H9 (cell line): ENCODE results near the gene RGS9. TPM values are rescaled to one million over a fixed set of nuclear protein-coding genes. Genes with fewer than 3 reads are reported as not detected.

Experiments used
- DNase-seq: peaks from one replicate; pipeline ENCODE4 v3.0.0-alpha.2; 2017
- H2AFZ ChIP-seq: one replicate; pipeline ENCODE4 v1.6.1; 2013; ENCODE audit warnings: mild to moderate bottlenecking, low read length, control low read depth, moderate library complexity
- H2AK5ac ChIP-seq: 2 replicates; pipeline ENCODE4 v1.6.1; 2013; ENCODE audit warnings: low read length, control low read depth, mixed read lengths; ENCODE audit not compliant: insufficient read length
- H2BK120ac ChIP-seq: one replicate; pipeline ENCODE4 v1.6.1; 2013; ENCODE audit warnings: low read depth, mild to moderate bottlenecking, low read length, control low read depth, inconsistent platforms; ENCODE audit not compliant: poor library complexity, severe bottlenecking
- H2BK12ac ChIP-seq: 2 replicates; pipeline ENCODE4 v1.6.1; 2013; ENCODE audit warnings: low read length, control low read depth, mixed read lengths, low read depth; ENCODE audit not compliant: insufficient read length
- H2BK15ac ChIP-seq: 2 replicates; pipeline ENCODE4 v1.6.1; 2013; ENCODE audit warnings: low read depth, low read length, control low read depth
- H2BK20ac ChIP-seq: one replicate; pipeline ENCODE4 v1.6.1; 2013; ENCODE audit warnings: low read depth, mild to moderate bottlenecking, low read length, control low read depth, inconsistent platforms; ENCODE audit not compliant: poor library complexity, severe bottlenecking
- H2BK5ac ChIP-seq: 2 replicates; pipeline ENCODE4 v1.6.1; 2013; ENCODE audit warnings: low read length, control low read depth, mixed read lengths; ENCODE audit not compliant: insufficient read length
- H3K14ac ChIP-seq: 2 replicates; pipeline ENCODE4 v1.6.1; 2013; ENCODE audit warnings: low read length, control low read depth; ENCODE audit not compliant: insufficient read depth
- H3K18ac ChIP-seq: 2 replicates; pipeline ENCODE4 v1.6.1; 2013; ENCODE audit warnings: low read depth, mild to moderate bottlenecking, mixed read lengths, low read length, control low read depth; ENCODE audit not compliant: insufficient read length
- H3K23ac ChIP-seq: 2 replicates; pipeline ENCODE4 v1.6.1; 2013; ENCODE audit warnings: low read length, control low read depth, mixed read lengths, low read depth; ENCODE audit not compliant: insufficient read length
- H3K23me2 ChIP-seq: 2 replicates; pipeline ENCODE4 v1.6.1; 2013; ENCODE audit warnings: low read depth, mild to moderate bottlenecking, mixed read lengths, low read length, control low read depth; ENCODE audit not compliant: insufficient read length, poor library complexity, severe bottlenecking
- H3K27ac ChIP-seq: 2 replicates; pipeline ENCODE4 v1.5.1; 2013; ENCODE audit warnings: low read length, control low read depth, mixed read lengths, low read depth; ENCODE audit not compliant: insufficient read length
- H3K27me3 ChIP-seq: 2 replicates; pipeline ENCODE4 v1.6.1; 2013; ENCODE audit warnings: low read length, control low read depth, inconsistent platforms; ENCODE audit not compliant: insufficient read depth
- H3K4ac ChIP-seq: 2 replicates; pipeline ENCODE4 v1.6.1; 2013; ENCODE audit warnings: low read depth, mild to moderate bottlenecking, control low read depth, inconsistent platforms, low read length, moderate library complexity
- H3K4me1 ChIP-seq: 2 replicates; pipeline ENCODE4 v1.6.1; 2013; ENCODE audit warnings: low read length, control low read depth, inconsistent platforms; ENCODE audit not compliant: insufficient read depth
- H3K4me2 ChIP-seq: 2 replicates; pipeline ENCODE4 v1.6.1; 2013; ENCODE audit warnings: low read length, control low read depth, mixed read lengths; ENCODE audit not compliant: insufficient read length, insufficient read depth
- H3K56ac ChIP-seq: 2 replicates; pipeline ENCODE4 v1.6.1; 2013; ENCODE audit warnings: low read depth, mild to moderate bottlenecking, mixed read lengths, low read length, control low read depth; ENCODE audit not compliant: insufficient read length
- H3K79me1 ChIP-seq: 2 replicates; pipeline ENCODE4 v1.6.1; 2013; ENCODE audit warnings: low read depth, mild to moderate bottlenecking, moderate library complexity, low read length, control low read depth, inconsistent platforms; ENCODE audit not compliant: insufficient read depth, poor library complexity, severe bottlenecking
- H3K79me2 ChIP-seq: 2 replicates; pipeline ENCODE4 v1.6.1; 2013; ENCODE audit warnings: low read length, control low read depth, inconsistent platforms; ENCODE audit not compliant: insufficient read depth
- H3K9ac ChIP-seq: 2 replicates; pipeline ENCODE4 v1.6.1; 2013; ENCODE audit warnings: low read length, control low read depth, mixed read lengths; ENCODE audit not compliant: insufficient read length; ENCODE audit errors: extremely low read depth
- H3K9me3 ChIP-seq: one replicate; pipeline ENCODE4 v1.6.1; 2013; ENCODE audit warnings: low read depth, low read length, inconsistent platforms; ENCODE audit not compliant: control insufficient read depth
- H3T11ph ChIP-seq: one replicate; pipeline ENCODE4 v1.6.1; 2013; ENCODE audit warnings: mild to moderate bottlenecking, low read length, control low read depth, inconsistent platforms
- H4K20me1 ChIP-seq: one replicate; pipeline ENCODE4 v1.6.1; 2013; ENCODE audit not compliant: control insufficient read depth, insufficient read length, insufficient read depth
- H4K5ac ChIP-seq: 2 replicates; pipeline ENCODE4 v1.6.1; 2013; ENCODE audit warnings: low read depth, mild to moderate bottlenecking, mixed read lengths, low read length, control low read depth; ENCODE audit not compliant: insufficient read length
- H4K8ac ChIP-seq: replicated peaks from 2 replicates; pipeline ENCODE4 v1.6.1; 2013; ENCODE audit warnings: low read length, control low read depth, mixed read lengths, low read depth; ENCODE audit not compliant: insufficient read length
- H4K91ac ChIP-seq: 2 replicates; pipeline ENCODE4 v1.6.1; 2013; ENCODE audit warnings: low read depth, mild to moderate bottlenecking, moderate library complexity, mixed read lengths, low read length, control low read depth; ENCODE audit not compliant: insufficient read length
- H3K27ac Mint-ChIP-seq, 3 experiments: 2 replicates in 2 of 3; 3 replicates in 1 of 3; pipeline ENCODE4 v1.8.0; 2020 to 2021; ENCODE audit warnings: mixed read lengths in 3 of 3, mild to moderate bottlenecking in 1 of 3, moderate library complexity in 1 of 3
- H3K27me3 Mint-ChIP-seq: 2 replicates; pipeline ENCODE4 v1.8.0; 2021; ENCODE audit warnings: low read depth, mild to moderate bottlenecking, moderate library complexity, mixed read lengths
- H3K36me3 Mint-ChIP-seq, 3 experiments: 2 replicates in 2 of 3; 3 replicates in 1 of 3; pipeline ENCODE4 v1.8.0; 2020 to 2021; ENCODE audit warnings: low read depth in 3 of 3, mixed read lengths in 3 of 3; ENCODE audit not compliant: insufficient read depth in 1 of 3
- H3K4me1 Mint-ChIP-seq, 2 experiments: 2 replicates each; pipeline ENCODE4 v1.8.0; 2020; ENCODE audit warnings: mixed read lengths in 2 of 2
- H3K4me3 Mint-ChIP-seq, 2 experiments: 2 replicates in 1 of 2; 3 replicates in 1 of 2; pipeline ENCODE4 v1.8.0; 2020 to 2021; ENCODE audit warnings: mild to moderate bottlenecking in 2 of 2, mixed read lengths in 2 of 2, moderate library complexity in 1 of 2
- H3K9me3 Mint-ChIP-seq, 2 experiments: 2 replicates in 1 of 2; 3 replicates in 1 of 2; pipeline ENCODE4 v1.8.0; 2020; ENCODE audit warnings: mild to moderate bottlenecking in 2 of 2, mixed read lengths in 2 of 2, moderate library complexity in 1 of 2
- WGBS: extraction: QIAGEN DNeasy Blood & Tissue Kit; methylation state at CpG from one replicate; pipeline ENCODE4 v1.1.7; 2013; ENCODE audit warnings: missing lambda C conversion rate, low lambda C conversion rate, mixed read lengths; ENCODE audit not compliant: insufficient read length; ENCODE audit errors: extremely low coverage; 5-methylcytosine and 5-hydroxymethylcytosine counted together
- total RNA-seq: library from RNA; stranded (reverse); gene quantifications from 2 replicates; pipeline ENCODE4 v1.2.1, GENCODE V29; 2021
- TF ChIP-seq, protein P1 (sequence below): fragments of 200-600 bp; sonication (generic); conservative IDR thresholded peaks from 3 replicates; pipeline ENCODE4 v1.8.0; 2021; ENCODE audit warnings: antibody characterized with exemption, mild to moderate bottlenecking

The RGS9 gene
- total RNA-seq, 1 experiment from 2014 or later: 12.0 TPM

DNA sequence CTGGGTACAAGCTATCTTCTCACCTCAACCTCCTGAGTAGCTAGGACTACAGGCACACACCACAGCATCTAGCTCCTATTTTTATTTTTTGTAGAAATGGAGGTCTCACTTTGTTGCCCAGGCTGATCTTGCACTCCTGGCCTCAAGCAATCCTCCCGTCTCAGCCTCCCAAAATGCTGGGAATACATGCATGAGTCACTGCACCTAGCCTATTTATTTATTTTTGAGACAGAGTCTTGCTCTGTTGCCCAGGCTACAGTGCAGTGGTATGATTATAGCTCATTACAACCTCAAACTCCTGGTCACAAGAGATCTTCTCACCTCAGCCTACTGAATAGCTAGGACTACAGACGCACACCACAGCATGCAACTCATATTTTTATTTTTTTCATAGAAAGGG, 40.1 kb upstream of the RGS9 start:
- H3K9me3 Mint-ChIP-seq: no peaks in the 10 kb centered on the region
- no peak overlapping the region for H2BK12ac ChIP-seq
- H3K4ac ChIP-seq: no peak overlapping the region
- H3K18ac ChIP-seq: no peak overlapping the region
- H3K4me1 Mint-ChIP-seq: peaks cover 10 to 11% of the 10 kb centered on the region in 2 experiments
- peaks cover 9% of the 10 kb centered on the region for H3K23me2 ChIP-seq
- H3K79me2 ChIP-seq: no peaks in the 10 kb centered on the region
- no peaks in the 10 kb centered on the region for H3K79me1 ChIP-seq
- H2BK120ac ChIP-seq: no peak overlapping the region
- no peak overlapping the region for H3K27ac Mint-ChIP-seq
- H3T11ph ChIP-seq: no peak overlapping the region
- no peak for DNase-seq
- H2BK20ac ChIP-seq: no peak overlapping the region
- TF ChIP-seq, protein P1, sequence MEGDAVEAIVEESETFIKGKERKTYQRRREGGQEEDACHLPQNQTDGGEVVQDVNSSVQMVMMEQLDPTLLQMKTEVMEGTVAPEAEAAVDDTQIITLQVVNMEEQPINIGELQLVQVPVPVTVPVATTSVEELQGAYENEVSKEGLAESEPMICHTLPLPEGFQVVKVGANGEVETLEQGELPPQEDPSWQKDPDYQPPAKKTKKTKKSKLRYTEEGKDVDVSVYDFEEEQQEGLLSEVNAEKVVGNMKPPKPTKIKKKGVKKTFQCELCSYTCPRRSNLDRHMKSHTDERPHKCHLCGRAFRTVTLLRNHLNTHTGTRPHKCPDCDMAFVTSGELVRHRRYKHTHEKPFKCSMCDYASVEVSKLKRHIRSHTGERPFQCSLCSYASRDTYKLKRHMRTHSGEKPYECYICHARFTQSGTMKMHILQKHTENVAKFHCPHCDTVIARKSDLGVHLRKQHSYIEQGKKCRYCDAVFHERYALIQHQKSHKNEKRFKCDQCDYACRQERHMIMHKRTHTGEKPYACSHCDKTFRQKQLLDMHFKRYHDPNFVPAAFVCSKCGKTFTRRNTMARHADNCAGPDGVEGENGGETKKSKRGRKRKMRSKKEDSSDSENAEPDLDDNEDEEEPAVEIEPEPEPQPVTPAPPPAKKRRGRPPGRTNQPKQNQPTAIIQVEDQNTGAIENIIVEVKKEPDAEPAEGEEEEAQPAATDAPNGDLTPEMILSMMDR: no peak
- H4K8ac ChIP-seq: no peak overlapping the region
- H3K4me1 ChIP-seq: no peaks in the 10 kb centered on the region; the same call in 1 of the 2 replicates
- no peak overlapping the region for H4K91ac ChIP-seq
- H3K27me3 ChIP-seq: no peaks in the 10 kb centered on the region
- H3K23ac ChIP-seq: no peak overlapping the region
- no peak overlapping the region for H3K9ac ChIP-seq
- H2AFZ ChIP-seq: no peak overlapping the region
- WGBS: no CpG with 5 or more reads among the region's 2 CpGs
- H4K5ac ChIP-seq: no peak overlapping the region
- H3K27me3 Mint-ChIP-seq: no peaks in the 10 kb centered on the region; the same call in 1 of the 2 replicates
- H3K4me2 ChIP-seq: no peak overlapping the region
- H3K4me3 Mint-ChIP-seq: no peak overlapping the region
- no peaks in the 10 kb centered on the region for H4K20me1 ChIP-seq
- no peaks in the 10 kb centered on the region; a peak in 1 of 7 replicates for H3K36me3 Mint-ChIP-seq
- H3K14ac ChIP-seq: no peak overlapping the region
- H2AK5ac ChIP-seq: no peak overlapping the region
- H3K27ac ChIP-seq: no peak overlapping the region
- H2BK15ac ChIP-seq: no peak overlapping the region
- H3K56ac ChIP-seq: no peak overlapping the region
- no peaks in the 10 kb centered on the region for H3K9me3 ChIP-seq
- no peak overlapping the region for H2BK5ac ChIP-seq
